K562 (cell line): ENCODE data around the gene VPS33B. TPM values are rescaled to one million over a fixed set of nuclear protein-coding genes. Genes with fewer than 3 reads are reported as not detected.

Source experiments
- CC2D1A ChIP-seq: fragments of 450-650 bp; IDR thresholded peaks from 2 replicates; pipeline ENCODE4 v1.6.1; 2017; ENCODE audit warnings: mild to moderate bottlenecking
- CTCF ChIP-seq, 3 experiments: IDR thresholded peaks in 2 of 3; conservative IDR thresholded peaks in 1 of 3; 2 replicates each; pipeline ENCODE4 v1.5.1; 2011 to 2012; ENCODE audit warnings: low read length in 3 of 3, mild to moderate bottlenecking in 3 of 3, control low read depth in 2 of 3, improper control_type of control experiment in 1 of 3, inconsistent platforms in 1 of 3, low read depth in 1 of 3, mixed read lengths in 1 of 3, moderate library complexity in 1 of 3; ENCODE audit not compliant: insufficient read depth in 2 of 3
- FUS ChIP-seq: fragments of 200-400 bp; formaldehyde crosslinking; optimal IDR thresholded peaks from 2 replicates; pipeline ENCODE3; 2017; ENCODE audit warnings: low read depth, low read length
- GATA2 ChIP-seq: sonication (generic); formaldehyde crosslinking; IDR thresholded peaks from 2 replicates; pipeline ENCODE4 v1.4.0; 2020; ENCODE audit warnings: mild to moderate bottlenecking, missing genetic modification reagents
- NELFE ChIP-seq: IDR thresholded peaks from 2 replicates; pipeline ENCODE4 v1.6.1; 2011; ENCODE audit warnings: mild to moderate bottlenecking; ENCODE audit not compliant: insufficient read depth, insufficient read length
- TEAD2 ChIP-seq: fragments of 450-650 bp; IDR thresholded peaks from 2 replicates; pipeline ENCODE4 v1.6.1; 2016; ENCODE audit warnings: missing genetic modification characterization, control low read depth, missing compliant biosample characterization
- TSHZ1 ChIP-seq: fragments of 250-450 bp; sonication (Bioruptor Pico); IDR thresholded peaks from 2 replicates; pipeline ENCODE4 v1.4.0; 2020; ENCODE audit warnings: mild to moderate bottlenecking, moderate library complexity
- ZNF174 ChIP-seq: fragments of 250-450 bp; sonication (Bioruptor Pico); IDR thresholded peaks from 2 replicates; pipeline ENCODE4 v1.4.0; 2020; ENCODE audit warnings: mild to moderate bottlenecking
- ZNF274 ChIP-seq: IDR thresholded peaks from 2 replicates; pipeline ENCODE4 v1.6.1; 2011; ENCODE audit warnings: low read depth, mild to moderate bottlenecking, low read length, moderate library complexity, borderline replicate concordance
- ZNF280B ChIP-seq: fragments of 250-450 bp; sonication (Bioruptor Pico); IDR thresholded peaks from 2 replicates; pipeline ENCODE4 v1.5.1; 2021; ENCODE audit warnings: mild to moderate bottlenecking
- polyA plus RNA-seq, 8 experiments: library from polyadenylated mRNA; depleted of rRNA in 4 of 8; stranded (reverse) in 5 of 8; unstranded in 3 of 8; fragments of >200 nt; fragmentation: Nextera tagmentation in 2 of 8; fragmentation: Illumina TruSeq in 1 of 8; extraction: Ambion mirVana in 2 of 8; extraction: Trizol in 1 of 8; gene quantifications; 2 replicates each; pipeline versions ENCODE4 v1.2.1 to v1.2.3, GENCODE V29; 2011 to 2014; ENCODE audit warnings: inconsistent platforms in 1 of 8, missing spikeins in 1 of 8
- total RNA-seq, 7 experiments: library from RNA; depleted of rRNA in 6 of 7; stranded (reverse); fragments of >200 nt in 6 of 7; fragmentation: Illumina TruSeq in 2 of 7; extraction: Trizol in 2 of 7; gene quantifications; 2 replicates each; pipeline versions ENCODE4 v1.2.1 to v1.2.3, GENCODE V29; 2011 to 2021; ENCODE audit warnings: low replicate concordance in 1 of 7
- TF ChIP-seq, protein P1 (sequence below): fragments of 200-800 bp; sonication (Bioruptor generic); IDR thresholded peaks from 2 replicates; pipeline ENCODE4 v1.6.1; 2016; ENCODE audit warnings: missing genetic modification characterization, missing compliant biosample characterization
- TF ChIP-seq, protein P2 (sequence below): conservative IDR thresholded peaks from 2 replicates; pipeline ENCODE4 v1.6.1; 2011; ENCODE audit warnings: low read depth, mild to moderate bottlenecking, low read length; ENCODE audit not compliant: control insufficient read depth

Gene VPS33B
- total and polyA plus RNA-seq, 9 of the 15 experiments (the other 6 are each of a cell fraction or from before 2014, with no cell fraction given): 9.4 to 25.5 (median 14.8) TPM

DNA sequence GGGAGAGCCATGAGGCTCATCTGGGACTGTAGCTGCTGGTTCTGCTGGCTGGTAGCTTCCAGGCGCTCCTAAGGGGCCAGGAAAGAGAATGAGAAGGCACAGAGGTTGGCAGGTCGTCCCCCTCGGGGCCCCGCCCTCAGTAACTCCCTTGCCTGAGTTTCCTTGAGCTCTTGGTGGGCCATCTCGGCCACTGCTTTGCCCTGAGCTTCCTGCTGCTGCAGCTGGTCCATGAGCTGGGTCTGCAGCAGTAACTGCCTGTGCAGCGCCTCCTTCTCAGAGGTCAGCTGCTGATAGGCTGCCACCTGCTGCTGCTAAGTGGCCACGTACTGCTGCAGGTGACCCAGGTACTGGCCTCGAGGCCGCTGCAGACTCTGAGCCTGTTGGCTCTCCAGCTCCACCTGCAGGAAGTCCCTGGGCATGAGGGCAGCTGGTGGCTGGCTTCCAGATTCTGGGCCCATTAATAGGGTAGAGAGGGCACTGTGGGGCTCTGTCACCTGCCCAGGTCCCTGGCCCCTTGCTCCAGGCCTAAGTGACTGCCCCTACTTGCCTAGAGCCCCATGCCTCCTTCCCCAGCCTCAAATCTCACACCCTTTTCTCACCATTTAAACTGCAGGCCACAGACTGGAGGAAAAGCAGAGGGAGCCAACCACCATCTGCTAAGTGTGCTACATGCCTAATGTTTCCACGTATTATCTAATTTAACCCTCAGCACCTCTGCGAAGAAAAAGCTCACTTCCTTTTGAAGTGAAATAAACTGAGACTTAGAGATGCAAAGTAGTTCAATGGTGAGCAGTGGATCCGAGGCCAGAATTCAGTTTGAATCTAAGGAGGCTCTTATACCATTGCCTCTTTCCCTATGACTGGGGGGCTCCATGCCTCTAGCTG is 10.8 kb upstream of the VPS33B start (continued):
- TF ChIP-seq TSHZ1: no peak
- no peak for TF ChIP-seq ZNF280B (CRISPR knock-in tag)
- no peak for TF ChIP-seq TEAD2
- no peak for TF ChIP-seq NELFE
- TF ChIP-seq, protein P1, sequence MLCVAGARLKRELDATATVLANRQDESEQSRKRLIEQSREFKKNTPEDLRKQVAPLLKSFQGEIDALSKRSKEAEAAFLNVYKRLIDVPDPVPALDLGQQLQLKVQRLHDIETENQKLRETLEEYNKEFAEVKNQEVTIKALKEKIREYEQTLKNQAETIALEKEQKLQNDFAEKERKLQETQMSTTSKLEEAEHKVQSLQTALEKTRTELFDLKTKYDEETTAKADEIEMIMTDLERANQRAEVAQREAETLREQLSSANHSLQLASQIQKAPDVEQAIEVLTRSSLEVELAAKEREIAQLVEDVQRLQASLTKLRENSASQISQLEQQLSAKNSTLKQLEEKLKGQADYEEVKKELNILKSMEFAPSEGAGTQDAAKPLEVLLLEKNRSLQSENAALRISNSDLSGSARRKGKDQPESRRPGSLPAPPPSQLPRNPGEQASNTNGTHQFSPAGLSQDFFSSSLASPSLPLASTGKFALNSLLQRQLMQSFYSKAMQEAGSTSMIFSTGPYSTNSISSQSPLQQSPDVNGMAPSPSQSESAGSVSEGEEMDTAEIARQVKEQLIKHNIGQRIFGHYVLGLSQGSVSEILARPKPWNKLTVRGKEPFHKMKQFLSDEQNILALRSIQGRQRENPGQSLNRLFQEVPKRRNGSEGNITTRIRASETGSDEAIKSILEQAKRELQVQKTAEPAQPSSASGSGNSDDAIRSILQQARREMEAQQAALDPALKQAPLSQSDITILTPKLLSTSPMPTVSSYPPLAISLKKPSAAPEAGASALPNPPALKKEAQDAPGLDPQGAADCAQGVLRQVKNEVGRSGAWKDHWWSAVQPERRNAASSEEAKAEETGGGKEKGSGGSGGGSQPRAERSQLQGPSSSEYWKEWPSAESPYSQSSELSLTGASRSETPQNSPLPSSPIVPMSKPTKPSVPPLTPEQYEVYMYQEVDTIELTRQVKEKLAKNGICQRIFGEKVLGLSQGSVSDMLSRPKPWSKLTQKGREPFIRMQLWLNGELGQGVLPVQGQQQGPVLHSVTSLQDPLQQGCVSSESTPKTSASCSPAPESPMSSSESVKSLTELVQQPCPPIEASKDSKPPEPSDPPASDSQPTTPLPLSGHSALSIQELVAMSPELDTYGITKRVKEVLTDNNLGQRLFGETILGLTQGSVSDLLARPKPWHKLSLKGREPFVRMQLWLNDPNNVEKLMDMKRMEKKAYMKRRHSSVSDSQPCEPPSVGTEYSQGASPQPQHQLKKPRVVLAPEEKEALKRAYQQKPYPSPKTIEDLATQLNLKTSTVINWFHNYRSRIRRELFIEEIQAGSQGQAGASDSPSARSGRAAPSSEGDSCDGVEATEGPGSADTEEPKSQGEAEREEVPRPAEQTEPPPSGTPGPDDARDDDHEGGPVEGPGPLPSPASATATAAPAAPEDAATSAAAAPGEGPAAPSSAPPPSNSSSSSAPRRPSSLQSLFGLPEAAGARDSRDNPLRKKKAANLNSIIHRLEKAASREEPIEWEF (CRISPR knock-in tag): no peak
- TF ChIP-seq FUS: no peak
- TF ChIP-seq CC2D1A: peak; percentile 71
- no peak for TF ChIP-seq ZNF174
- no peak for TF ChIP-seq GATA2 (CRISPR knock-in tag)
- TF ChIP-seq, protein P2, sequence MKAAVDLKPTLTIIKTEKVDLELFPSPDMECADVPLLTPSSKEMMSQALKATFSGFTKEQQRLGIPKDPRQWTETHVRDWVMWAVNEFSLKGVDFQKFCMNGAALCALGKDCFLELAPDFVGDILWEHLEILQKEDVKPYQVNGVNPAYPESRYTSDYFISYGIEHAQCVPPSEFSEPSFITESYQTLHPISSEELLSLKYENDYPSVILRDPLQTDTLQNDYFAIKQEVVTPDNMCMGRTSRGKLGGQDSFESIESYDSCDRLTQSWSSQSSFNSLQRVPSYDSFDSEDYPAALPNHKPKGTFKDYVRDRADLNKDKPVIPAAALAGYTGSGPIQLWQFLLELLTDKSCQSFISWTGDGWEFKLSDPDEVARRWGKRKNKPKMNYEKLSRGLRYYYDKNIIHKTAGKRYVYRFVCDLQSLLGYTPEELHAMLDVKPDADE: no peak
- TF ChIP-seq ZNF274: no peak
- TF ChIP-seq CTCF (IDR thresholded peaks at IDR 0.05 in 2 of 3, conservative IDR thresholded peaks at IDR 0.05 in 1 of 3; ENCODE audit: insufficient read depth in 2 of 3, low read depth in 1 of 3, low read length in 3 of 3): peak; percentile 85 to 90 (median 90)
